Ramos (cell line): ENCODE results near the gene EBPL.
"Not testable (repeated sequence)": the region's sequence is repeated elsewhere in the genome, so short reads cannot be mapped to it uniquely, and the experiment has no call there.

Source experiments
- in situ Hi-C: fragments of 300-500 bp; cut with MboI; formaldehyde crosslinking; loops from one replicate; pipeline ENCODE4 v1.14.3; 2022; ENCODE audit warnings: low sequenced_read_pairs; ENCODE audit not compliant: unreplicated experiment

Gene EBPL

GRCh38 chr13:49638744-49639072, 52.6 kb downstream of the EBPL start:
- in situ Hi-C loops, result no loop called here

- in situ Hi-C loops, result no loop called here
These were observed 53.1 kb downstream of the EBPL start for GRCh38 chr13:49638030-49638743.

- in situ Hi-C loops, result no loop called here
These were observed 54.6 kb downstream of the EBPL start for GRCh38 chr13:49636705-49637104.

DNA sequence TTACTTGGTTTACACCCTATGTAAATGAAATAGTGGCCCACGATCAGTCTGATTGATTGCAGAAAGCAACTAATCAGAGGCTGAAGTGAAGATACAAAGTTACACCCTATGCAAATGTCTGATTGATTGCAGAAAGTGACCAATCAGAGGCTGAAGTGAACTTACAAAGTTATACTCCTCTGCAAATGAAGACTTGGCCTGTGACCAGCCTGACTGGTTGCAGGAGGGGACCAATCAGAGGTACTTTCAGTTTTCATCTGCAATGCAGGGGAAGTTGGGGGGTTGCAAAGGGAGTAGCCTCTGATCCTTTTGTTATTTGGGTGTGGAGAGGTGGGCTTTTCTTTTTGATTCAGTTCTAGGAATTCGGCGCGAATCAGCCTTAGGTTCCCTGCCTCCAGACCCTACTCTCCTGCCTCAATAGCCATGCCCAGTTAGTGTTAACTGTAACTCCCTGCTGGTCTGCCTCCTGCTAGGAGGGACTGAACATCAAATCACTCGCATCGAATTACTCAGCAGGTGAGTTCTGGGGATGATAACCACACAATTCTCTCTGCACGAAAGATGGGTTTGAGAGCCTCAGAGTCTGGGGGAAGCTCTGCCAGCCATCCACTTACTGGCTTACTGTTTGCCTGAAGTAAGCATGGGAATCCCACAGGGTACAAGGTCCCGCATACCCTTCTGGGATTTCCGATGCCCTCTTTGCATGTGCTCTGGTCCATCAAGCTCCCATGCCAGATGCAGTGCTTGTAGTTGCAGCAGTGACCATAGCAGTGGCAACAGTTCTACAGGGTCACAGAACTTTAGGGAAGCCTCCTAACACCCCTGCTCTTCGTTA, 55.5 kb downstream of the EBPL start:
- in situ Hi-C loops, result no loop called here

DNA sequence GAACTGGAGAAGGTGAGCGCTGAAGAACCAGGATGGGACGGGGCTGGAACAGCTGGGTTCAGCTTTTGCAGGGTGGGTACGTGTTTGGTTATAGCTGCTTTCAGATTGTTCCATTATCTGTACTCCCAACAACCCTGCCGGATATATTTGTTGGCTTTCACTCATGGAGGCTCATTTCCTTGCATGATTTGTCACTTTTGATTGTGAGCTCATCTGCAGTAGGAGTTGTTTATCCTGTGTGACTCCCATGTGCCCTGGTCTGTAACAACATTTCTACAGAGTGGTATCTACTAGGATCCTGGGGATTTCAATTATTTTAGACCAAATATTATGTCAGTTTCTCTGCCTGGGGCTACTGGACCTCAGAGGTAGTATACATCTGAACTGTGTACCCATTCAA, 57.6 kb downstream of the EBPL start:
- in situ Hi-C loops, result no loop called here

GRCh38 chr13:49632156-49632555, 59.1 kb downstream of the EBPL start:
- in situ Hi-C loops, result no loop called here

DNA sequence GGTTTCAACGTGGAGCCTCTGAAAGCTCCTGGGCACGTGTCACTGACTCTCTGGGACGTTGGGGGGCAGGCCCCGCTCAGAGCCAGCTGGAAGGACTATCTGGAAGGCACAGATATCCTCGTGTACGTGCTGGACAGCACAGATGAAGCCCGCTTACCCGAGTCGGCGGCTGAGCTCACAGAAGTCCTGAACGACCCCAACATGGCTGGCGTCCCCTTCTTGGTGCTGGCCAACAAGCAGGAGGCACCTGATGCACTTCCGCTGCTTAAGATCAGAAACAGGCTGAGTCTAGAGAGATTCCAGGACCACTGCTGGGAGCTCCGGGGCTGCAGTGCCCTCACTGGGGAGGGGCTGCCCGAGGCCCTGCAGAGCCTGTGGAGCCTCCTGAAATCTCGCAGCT, 60.7 kb downstream of the EBPL start:
- in situ Hi-C loops, result no loop called here

DNA sequence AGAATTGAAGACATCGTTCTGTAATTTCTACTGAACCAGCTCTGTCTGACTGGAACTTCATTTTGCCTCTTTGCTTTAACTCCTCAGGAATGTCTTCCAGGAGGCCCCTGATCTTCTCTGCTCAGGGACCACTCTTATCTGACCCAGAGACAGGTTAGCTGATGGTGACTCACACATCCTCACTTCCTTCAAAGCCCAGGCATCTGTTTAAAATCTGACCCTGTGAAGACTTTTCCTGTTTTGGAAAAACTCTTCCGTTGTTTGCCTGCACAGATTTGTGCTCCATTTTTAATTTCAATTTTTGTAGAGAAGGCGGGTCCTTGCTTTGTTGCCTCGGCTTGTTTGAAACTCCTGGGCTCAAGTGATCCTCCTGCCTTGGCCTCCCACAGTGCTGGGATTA, 61.3 kb downstream of the EBPL start:
- in situ Hi-C loops, result no loop called here

- in situ Hi-C loops, result no loop called here
These were observed 61.9 kb downstream of the EBPL start for GRCh38 chr13:49629196-49629938.

DNA sequence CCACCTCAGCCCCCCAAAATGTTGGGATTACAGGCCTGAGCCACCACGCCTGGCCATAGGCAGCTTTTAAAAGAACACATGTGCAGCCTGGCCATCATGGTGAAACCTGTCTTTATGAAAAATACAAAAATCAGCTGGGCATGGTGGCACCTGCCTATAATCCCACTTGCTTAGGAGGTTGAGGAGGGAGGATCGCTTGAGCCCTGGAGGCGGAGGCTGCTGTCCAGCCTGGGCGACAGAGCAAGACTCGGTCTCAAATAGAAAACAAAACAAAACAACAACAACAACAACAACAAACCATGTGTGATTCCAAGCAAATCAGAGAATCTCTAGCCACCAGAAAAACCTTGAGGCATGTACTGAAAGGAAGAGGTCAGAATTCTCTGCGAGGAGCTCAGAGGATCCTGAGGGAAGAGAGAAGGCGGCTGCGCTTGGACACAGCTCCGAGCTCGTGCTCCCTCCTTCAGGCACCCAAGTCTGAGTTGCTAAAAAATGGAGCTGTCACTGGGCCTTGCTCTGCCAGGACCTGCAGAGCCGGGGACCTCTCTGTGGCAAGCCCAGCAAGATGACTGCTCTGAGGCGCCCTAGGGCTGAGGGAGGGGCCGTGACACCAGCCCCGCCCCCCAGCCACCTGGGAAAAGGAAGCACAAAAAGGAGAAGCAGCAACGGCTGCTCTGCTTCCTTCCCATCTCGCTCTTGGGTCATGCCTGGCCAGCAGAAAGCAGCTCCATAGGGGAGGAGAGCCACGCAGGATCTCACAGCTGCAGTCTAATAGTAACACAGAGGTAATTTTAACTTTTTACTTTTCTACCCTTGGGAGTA, 63.2 kb downstream of the EBPL start, which contains the start of gene ARL11:
ARL11 (plus strand) TSS at position 677 of the 822 bp plus-strand sequence. CDS start 1,941 bp downstream, outside the sequence.
- in situ Hi-C loops, result no loop called here

DNA sequence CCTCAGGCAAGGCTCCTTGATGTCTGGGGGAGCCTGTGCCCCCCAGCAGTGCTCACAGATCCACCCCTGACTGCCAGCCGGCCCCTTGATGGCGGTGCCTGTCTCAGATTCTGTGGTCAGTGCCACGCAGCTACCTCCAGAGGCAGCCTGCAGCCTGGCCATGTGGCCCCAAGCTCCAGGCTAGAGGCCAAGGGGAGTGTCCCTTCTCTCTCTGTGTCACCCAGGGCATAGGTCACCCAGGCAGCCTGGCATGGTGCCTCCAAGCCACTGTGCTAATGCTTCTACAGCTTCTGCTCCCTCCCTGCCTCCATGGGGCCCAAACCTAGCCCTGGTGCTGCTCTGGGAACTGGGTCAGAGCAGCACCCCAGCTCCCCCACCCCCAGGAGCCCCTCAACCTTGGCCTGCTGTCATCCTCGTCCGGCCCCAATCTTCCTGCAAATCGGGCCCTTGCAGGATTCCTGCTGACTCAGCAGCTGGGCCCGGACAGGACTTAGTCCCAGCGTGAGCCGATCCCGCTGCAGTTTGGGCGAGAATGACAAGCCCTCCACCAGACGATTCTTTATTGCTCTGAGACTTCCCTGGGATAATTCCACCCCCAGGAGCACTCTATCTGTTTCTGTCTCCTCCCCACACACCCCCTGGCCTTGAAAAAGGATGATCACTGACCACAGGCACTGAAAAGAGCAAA, 65.8 kb downstream of the EBPL start:
- in situ Hi-C loops, result no loop called here

- in situ Hi-C loops, result no loop called here
These were observed 67.1 kb downstream of the EBPL start for GRCh38 chr13:49624229-49624628.

DNA sequence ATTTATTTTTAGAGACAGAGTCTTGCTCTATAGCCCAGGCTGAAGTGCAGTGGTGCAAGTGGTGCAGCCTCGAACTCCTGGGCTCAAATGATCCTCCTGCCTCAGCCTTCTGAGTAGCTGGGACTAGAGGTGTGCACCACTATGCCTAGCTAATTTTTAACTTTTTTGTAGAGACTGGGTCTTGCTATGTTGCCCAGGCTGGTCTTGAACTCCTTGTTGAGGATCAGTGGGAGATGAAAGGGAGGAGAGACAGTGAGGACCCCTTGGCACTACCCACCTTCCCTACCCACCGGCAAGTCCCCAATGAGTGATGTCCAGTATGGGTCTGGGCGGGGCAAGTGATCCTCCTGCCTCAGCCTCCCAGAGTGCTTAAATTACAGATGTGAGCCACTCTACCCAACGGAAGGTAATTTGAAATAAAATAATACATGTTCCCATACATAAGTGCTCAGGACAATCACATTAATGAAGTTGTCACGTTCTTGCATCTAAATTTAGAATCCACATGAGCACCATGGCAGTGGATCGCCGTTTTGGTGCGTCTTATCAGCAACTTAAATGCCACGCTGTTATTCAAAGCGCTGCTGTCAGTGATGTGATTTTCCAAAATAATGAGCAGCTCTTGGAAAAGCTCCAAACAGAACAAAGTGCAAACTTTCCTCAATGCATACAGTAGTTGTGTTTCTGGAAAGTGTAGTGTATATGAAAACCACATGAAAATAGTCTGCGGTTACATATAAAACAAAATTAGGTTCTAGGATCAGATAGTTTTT, 68.9 kb downstream of the EBPL start:
- in situ Hi-C loops, result no loop called here

DNA sequence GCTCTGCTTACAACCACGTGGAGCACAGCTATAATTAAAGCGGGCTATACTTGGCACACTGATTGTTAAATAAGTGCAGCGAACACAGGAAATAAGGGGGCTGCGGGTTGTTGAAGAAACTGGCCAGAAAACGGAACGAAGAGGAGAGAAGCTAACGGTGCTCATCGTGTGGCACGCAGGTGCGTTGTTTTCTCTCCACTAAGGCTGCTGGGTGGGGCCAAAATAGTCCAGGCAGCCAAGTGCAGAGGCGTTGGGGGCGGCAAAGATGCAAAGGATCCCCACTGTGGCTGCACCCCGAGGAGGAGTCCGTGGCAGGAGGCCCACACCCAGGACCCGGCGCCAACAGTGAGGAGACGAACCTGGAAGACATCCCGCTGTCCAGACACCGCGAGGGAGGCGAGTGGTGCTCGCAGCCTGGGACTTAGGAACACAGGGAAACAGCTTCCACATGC, 71.1 kb downstream of the EBPL start:
- in situ Hi-C loops, result no loop called here

GRCh38 chr13:49616676-49617065, 74.6 kb downstream of the EBPL start:
- in situ Hi-C loops, result no loop called here

DNA sequence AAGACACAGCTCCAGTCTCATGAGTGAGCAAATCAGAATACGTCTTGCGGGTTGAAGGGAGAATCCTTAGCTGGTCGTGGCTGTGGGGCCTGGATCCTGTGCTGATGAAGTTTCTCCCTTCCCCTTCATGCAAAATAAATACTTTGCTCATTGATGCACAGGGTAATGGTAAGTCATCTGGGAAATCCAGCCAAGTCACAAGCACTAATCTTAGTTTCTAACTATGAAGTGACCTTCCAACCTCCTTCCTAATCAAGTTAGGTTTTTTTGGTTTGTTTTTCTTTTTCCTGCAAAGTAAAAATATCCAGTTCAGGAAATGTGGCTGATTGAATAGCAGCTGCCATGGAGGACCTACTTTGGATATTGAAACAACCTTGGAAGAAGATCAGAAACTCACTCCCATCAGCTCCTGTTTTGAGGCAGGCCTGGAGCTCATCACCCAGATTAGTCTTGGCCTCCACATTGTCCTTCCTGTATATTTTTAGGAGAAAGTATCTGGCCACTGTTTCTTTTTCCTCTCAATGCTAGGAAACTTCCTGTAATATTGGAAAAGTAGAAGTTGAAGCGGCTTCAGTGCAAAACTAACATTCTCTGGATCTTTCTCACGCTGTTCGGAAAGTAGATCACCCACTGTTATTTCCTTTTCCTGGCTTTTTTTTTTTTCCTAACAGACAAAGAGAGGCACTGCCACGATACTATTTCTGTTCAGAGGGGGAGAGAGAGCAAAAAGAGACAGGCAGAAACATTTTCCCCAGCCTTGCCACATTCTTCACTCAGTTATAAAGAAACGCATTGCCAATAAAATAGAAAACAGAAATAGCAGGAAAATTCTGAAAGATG, 75.2 kb downstream of the EBPL start:
- in situ Hi-C loops, result no loop called here

GRCh38 chr13:49612042-49612441, 79.2 kb downstream of the EBPL start:
- in situ Hi-C loops, result not testable (repeated sequence)
